Neural progenitor cell (in vitro differentiated cells): ENCODE data around the gene WNT9A.

Source experiments
- CTCF ChIP-seq: fragments of 200-600 bp; sonication (generic); IDR thresholded peaks from 2 replicates; pipeline ENCODE4 v1.5.1; 2017; ENCODE audit warnings: antibody characterized with exemption, mild to moderate bottlenecking
- EZH2 ChIP-seq: fragments of 200-600 bp; sonication (generic); IDR thresholded peaks from 2 replicates; pipeline ENCODE4 v1.6.1; 2017; ENCODE audit warnings: antibody characterized with exemption, mild to moderate bottlenecking, moderate library complexity

- TF ChIP-seq EZH2 (no peak), CTCF (no peak)
Measured at GRCh38 chr1:227903614-227904501, 43.9 kb downstream of the WNT9A start.
